ENCODE measurements around the gene POP4. TPM values are rescaled to one million over a fixed set of nuclear protein-coding genes. Genes with fewer than 3 reads are reported as not detected.

Gene POP4
- total and polyA plus RNA-seq, 2 donors (not counting 3 experiments of a cell fraction or from before 2014, with no cell fraction given): 56.2 to 64.4 TPM

GRCh38 chr19:29665215-29665825, 59.2 kb downstream of the POP4 start, which contains the start of gene PLEKHF1:
TSS of gene PLEKHF1 (plus strand) at chr19:29665461. CDS start at chr19:29673840, 8,379 bp downstream.
- intact Hi-C loops (cut with micrococcal nuclease) (no loop called here), dilution Hi-C loops (cut with MboI; ENCODE audit: extremely low pct_ligation_motif_present, low sequenced_read_pairs) (no loop called here)
- H3K79me2 ChIP-seq (ENCODE audit: control insufficient read depth, insufficient read depth, low read length): no peaks in the 10 kb centered on the region
- TF ChIP-seq FOS (IDR thresholded peaks at IDR 0.05; ENCODE audit: borderline replicate concordance, insufficient read depth, low read length) (no peak), MAX (IDR thresholded peaks at IDR 0.05; ENCODE audit: insufficient read depth, insufficient read length) (no peak), GATA2 (IDR thresholded peaks at IDR 0.05; ENCODE audit: insufficient read depth, insufficient read length, low read depth, low read length) (no peak), POLR2A (IDR thresholded peaks at IDR 0.05; ENCODE audit: low read depth, low read length) (peak; percentile 37), CTCF (IDR thresholded peaks at IDR 0.05; ENCODE audit: extremely low read depth in 1 of 2, insufficient read depth in 1 of 2, low read depth in 1 of 2, low read length in 2 of 2) (no peak), MYC (IDR thresholded peaks at IDR 0.05; ENCODE audit: low read depth, low read length) (no peak), POLR2AphosphoS5 (IDR thresholded peaks at IDR 0.05; ENCODE audit: insufficient read depth, low read depth, low read length) (peak; percentile 39), EZH2 (IDR thresholded peaks at IDR 0.05; ENCODE audit: borderline replicate concordance, low read depth, low read length, severe bottlenecking) (no peak), JUN (IDR thresholded peaks at IDR 0.05; ENCODE audit: borderline replicate concordance, insufficient read depth, insufficient read length, low read depth) (no peak)
- DNase-seq (ENCODE audit: low read depth, low spot score) (peak; percentile 83), FAIRE-seq (peak; percentile 80)
- no peaks in the 10 kb centered on the region for H4K20me1 ChIP-seq (replicated peaks; ENCODE audit: control insufficient read depth, extremely low read depth, insufficient read depth, low read length)
- ChIA-PET POLR2A (interaction anchor here (0.9 kb wide), 1 partner anchor 59 kb away, joined by 4 read pairs; the partner anchor contains the start of gene POP4), CTCF (interaction anchor here (0.8 to 5.1 kb wide), 6 partner anchors 16 to 59 kb away, joined by 3 to 66 read pairs (median 4); partner anchors contain the start of gene POP4)
- peak within 1 kb of the TSS; percentile 71 for H2AFZ ChIP-seq (ENCODE audit: low read depth, low read length)
- no TSS peak for BruUV-seq (replicated peaks)
- H3K27me3 ChIP-seq (ENCODE audit: control insufficient read depth in 2 of 2, insufficient read depth in 2 of 2, low read length in 2 of 2): no peaks in the 10 kb centered on the region
- peak within 1 kb of the TSS; percentile 38 for H3K9ac ChIP-seq (replicated peaks; ENCODE audit: extremely low read depth, insufficient read depth, low read length)
- peak within 1 kb of the TSS; percentile 75 for H3K4me2 ChIP-seq (ENCODE audit: insufficient read depth, low read length)
- peaks cover 29% of the 10 kb centered on the region for H3K4me1 ChIP-seq (ENCODE audit: control insufficient read depth, extremely low read depth, insufficient read depth, low read length)
- H3K9me3 ChIP-seq (replicated peaks; ENCODE audit: control insufficient read depth, insufficient read depth, low read length): no peaks in the 10 kb centered on the region
- no peaks in the 10 kb centered on the region for H3K36me3 ChIP-seq (ENCODE audit: control insufficient read depth in 2 of 2, extremely low read depth in 1 of 2, insufficient read depth in 2 of 2, low read length in 2 of 2)
- H3K4me3 ChIP-seq (replicated peaks in 1 of 3; ENCODE audit: insufficient read depth in 1 of 3, low read depth in 1 of 3, low read length in 3 of 3): peak within 1 kb of the TSS; percentile 55 to 81 (median 64)
- no peak within 1 kb of the TSS for H3K27ac ChIP-seq (ENCODE audit: insufficient read depth, low read depth, low read length)
- H3K9me1 ChIP-seq (replicated peaks; ENCODE audit: control insufficient read depth, extremely low read depth, insufficient read depth, low read length): no peaks in the 10 kb centered on the region
